T-helper 2 cell treated with Interferon-gamma antibody and Interleukin-4, amounts not matched to agents 100 ng/mL and 5 ng/mL, for 36 hours (primary cell): ENCODE data around the gene FAM124B. TPM values are rescaled to one million over a fixed set of nuclear protein-coding genes. Genes with fewer than 3 reads are reported as not detected.
"Not testable (repeated sequence)": the region's sequence is repeated elsewhere in the genome, so short reads cannot be mapped to it uniquely, and the experiment has no call there.

Source experiments
- intact Hi-C: fragments of 100-400 bp; cut with micrococcal nuclease; formaldehyde crosslinking; loops from one replicate; pipeline ENCODE4 v1.15.1; 2023
- total RNA-seq: library from RNA; stranded (reverse); gene quantifications from 2 replicates; pipeline ENCODE4 v1.2.3, GENCODE V29; 2022

Gene FAM124B
- total RNA-seq, 1 donor from 2014 or later, result 4.7 TPM

GRCh38 chr2:224382280-224382647 is 19.6 kb downstream of the FAM124B start:
- intact Hi-C loops, result not testable (repeated sequence)

- intact Hi-C loops, result no loop called here
These were observed 20.2 kb downstream of the FAM124B start for GRCh38 chr2:224381521-224382279.

DNA sequence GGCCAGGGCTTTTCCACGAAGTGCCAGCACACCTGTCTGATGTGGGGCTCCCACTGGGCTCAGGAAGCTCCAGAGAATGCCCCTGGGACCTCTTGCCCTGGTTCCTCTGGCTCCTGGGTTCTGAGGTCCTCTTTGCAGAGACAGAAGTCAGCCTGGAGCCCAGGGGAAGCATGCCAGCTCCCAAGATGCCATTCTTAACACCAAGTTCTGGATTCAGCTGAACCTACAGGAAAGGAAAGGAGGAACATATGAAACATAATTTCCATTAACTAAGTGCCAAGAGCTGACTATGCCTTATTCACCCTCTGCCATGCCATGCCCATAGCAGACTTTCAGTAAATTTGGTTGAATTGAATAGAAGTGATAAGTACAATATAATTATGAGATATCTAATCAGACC is 21.9 kb downstream of the FAM124B start:
- intact Hi-C loops, result no loop called here

DNA sequence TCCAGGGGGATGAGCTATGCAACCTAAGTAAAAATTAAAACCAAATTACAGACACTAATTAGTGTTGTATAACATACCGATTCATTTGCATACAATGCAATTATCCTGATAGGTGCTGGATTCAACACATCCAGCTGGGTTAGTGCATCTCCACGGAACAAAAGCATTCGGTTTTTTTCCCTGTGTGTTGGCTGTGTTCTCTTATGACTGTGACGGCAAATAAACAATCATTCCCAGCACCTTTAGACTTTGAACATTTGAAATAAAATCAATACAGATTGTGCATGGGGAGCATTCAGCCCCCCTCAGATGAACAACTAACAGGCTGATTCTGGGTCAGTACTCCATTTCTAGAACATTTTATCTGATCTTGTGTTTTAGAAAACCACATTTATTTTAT is 22.7 kb downstream of the FAM124B start:
- intact Hi-C loops, result no loop called here

DNA sequence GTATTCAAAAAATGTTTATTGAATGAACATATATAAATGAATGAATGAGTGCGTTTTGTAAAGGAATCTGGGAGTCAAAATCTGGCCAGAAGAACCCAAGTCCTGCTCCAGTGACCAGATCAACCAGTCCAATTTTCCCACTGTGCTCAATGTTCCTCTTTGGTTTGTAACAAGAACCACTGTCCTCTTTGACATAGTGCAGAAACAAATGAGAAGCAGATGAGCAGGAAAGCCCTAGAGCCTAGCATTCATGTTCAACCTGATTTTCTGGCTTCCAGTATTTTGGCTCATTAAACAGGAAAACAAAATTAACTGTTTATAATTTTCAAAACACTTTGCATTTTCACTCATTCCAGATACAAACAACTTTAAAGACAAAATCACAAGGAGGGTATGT is 23.2 kb downstream of the FAM124B start:
- intact Hi-C loops, result no loop called here

GRCh38 chr2:224377751-224378700 is 23.9 kb downstream of the FAM124B start:
- intact Hi-C loops, result no loop called here

DNA sequence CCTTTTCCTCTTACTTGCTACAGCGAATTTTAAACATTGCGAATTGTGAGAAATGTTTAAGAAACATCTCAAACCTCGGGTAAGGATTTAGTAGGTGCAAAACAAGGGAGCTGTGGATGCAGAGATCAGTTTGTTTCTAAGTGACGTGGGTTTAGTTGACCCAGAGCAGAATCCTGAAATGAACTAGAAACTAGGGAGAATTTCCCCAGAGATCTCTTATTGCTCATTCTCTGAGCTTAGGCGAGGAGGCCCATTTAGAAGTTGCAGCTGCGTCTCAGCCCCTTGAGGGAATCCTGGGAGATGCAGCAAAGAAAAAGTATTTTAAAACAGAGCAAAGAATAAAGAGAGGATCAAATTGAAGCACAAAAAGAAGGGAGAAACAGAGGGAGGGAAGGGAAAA is 29.3 kb downstream of the FAM124B start:
- intact Hi-C loops, result no loop called here

GRCh38 chr2:224369028-224369632 is 32.8 kb downstream of the FAM124B start:
- intact Hi-C loops, result loop anchor here (1.0 to 2.0 kb wide), 3 partner anchors 32 to 398 kb away; no protein-coding TSS in a partner anchor

- intact Hi-C loops, result no loop called here
These were observed 35.6 kb downstream of the FAM124B start for GRCh38 chr2:224366267-224366844.

GRCh38 chr2:224365331-224365730 is 36.6 kb downstream of the FAM124B start:
- intact Hi-C loops, result no loop called here

- intact Hi-C loops, result no loop called here
These were observed 38.6 kb downstream of the FAM124B start for GRCh38 chr2:224363281-224363680.

DNA sequence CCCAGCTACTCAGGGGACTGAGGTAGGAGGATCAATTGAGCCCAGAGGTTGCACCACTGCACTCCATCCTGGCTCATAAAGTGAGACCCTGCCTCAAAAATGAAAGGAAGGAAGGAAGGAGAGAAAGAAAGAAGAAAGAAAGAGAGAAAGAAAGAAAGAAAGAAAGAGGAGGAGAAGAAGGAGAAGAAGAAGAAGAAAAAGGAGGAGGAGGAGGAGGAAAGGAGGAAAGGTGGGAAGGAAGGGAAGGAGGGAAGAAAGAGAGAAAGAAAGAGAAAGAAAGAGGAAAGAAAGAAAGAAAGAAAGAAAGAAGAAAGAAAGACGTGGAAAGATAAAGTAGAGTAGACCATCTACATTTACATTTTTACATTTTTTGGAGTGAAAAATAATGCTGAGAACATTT is 39.8 kb downstream of the FAM124B start:
- intact Hi-C loops, result no loop called here

GRCh38 chr2:224360801-224361251 is 41.1 kb downstream of the FAM124B start:
- intact Hi-C loops, result no loop called here

DNA sequence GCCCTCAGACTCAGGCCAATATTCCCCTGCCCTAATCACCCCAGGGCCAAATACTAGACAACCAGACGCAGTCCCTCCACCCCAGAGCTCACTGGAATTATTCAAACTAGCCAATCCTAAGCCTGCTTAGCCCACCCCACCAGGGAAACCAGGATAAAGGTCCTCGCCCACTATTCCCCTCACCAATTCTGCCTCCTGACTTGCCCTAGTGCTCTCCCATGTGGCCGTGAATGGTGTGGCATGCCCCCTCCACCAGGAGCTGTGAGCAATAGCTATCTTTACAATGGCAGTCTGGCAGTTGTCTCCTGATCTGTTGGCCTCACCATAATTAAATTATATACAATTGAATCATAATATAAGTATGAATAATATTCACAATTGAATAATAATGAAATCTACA is 42.3 kb downstream of the FAM124B start:
- intact Hi-C loops, result no loop called here

DNA sequence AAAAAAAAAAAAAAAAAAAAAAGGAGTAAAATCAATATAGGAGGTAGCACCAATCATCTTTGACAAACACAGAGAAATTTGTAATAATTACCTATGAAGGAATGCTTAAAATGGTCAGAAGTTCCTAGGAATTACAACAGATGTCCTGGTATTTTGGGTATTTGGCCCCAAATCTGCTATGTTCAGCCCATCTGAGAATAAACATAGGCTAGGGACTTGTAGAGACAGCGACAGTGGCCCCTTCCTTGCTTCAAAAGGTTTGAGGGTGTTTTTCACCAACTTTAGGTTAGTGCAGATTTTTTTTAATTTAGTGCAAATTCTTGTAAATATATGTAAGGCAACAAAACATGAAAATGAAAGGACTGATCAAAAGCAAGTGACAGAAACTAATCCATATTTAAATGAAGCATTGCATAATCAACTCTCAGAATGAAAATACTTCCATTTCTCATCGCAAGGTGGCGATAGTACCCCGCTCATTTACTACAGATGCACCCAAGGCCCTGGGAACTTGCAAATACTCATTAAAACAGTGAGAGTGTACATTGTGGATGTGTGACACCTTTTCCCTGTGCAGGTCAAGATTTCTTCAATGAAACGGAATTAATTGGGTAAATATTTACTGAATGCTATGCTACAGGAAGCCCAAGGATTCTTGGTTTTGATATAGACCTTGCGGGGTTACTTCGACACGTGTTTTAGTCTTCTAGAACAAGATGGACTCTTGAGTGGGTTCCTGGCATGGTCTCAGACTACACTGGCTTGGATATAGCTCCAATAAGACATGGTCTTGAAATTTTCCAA is 44.6 kb downstream of the FAM124B start:
- intact Hi-C loops, result loop anchor here (1.0 to 2.0 kb wide), 5 partner anchors 92 to 1304 kb away; no protein-coding TSS in a partner anchor

GRCh38 chr2:224354632-224355211 is 47.2 kb downstream of the FAM124B start:
- intact Hi-C loops, result no loop called here

DNA sequence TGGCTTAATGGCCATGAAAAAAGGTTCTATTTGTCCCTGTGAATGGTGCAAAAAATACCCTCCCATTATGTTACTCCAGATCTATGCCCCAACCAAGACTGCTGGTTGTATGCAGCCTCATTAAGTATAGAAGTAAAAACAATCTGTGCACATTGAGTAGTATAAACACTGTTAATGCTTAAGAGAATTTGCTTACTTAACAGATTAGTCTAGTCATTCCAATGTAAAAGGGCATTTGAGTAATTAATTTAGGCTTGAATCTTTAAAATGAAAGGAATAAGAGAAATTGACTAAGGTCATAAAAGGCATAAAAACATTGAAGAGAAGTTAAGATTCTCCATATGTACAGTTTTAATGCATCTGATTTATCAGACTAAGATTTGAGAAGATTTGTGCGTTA is 51.2 kb downstream of the FAM124B start:
- intact Hi-C loops, result no loop called here

DNA sequence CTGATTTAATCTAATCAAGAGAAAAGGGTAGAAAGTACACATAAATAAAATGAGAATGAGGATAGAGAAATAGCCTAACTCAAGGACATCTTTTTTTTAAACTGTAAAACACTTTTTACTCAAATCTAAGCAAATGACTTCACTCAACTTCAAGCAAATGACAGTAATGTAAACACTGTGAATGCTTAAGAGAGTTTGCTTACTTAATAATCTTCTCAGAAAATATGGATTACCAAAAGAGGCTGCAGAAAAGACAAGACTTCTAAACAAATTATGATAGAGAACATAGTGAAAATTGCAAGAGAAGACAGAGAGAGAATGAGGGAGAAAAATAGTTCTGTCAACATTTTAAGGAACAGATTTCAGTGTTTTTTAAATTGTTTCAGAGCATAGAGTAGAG is 52.5 kb downstream of the FAM124B start:
- intact Hi-C loops, result no loop called here

DNA sequence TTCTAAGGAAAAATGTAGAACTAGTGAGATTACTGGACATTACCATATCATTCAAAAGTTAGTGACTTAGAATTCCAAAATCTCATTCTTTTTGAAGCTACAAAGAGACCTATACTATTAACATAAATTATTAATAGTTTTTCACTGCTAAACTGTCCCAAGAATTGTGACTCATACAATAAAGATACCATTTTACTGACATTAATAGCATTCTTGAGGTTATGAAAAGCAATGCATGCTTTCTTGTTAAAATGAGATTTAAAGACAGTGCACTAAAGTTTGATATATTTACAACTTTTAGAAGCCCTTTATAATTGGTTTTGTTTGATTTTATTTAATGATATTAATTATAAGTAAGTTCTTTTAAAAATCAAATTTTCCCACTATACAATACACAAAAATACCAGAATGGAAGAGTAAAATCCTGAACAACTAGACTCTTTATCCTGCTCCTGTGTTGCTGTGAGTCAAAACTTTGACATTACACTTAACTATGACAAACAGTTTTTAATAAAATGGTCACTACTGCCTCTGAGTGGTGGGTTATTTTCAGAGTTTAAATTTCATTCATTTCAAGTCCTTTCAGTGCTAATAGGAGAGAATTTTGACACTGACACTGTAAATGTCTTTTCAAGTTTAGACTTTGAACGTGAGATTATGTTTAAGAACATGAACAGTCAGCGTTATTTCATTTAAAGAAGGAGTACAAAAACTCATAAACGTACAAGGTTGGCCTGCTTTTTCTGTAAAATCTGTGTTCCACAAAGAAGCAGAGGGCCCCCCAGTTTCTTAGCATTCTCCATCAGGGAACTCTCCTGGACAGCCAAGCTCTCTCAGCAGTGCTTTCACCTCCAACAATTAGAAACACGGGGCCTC is 54.5 kb downstream of the FAM124B start:
- intact Hi-C loops, result no loop called here
